PC-3 (cell line): Measurements from ENCODE around the gene CCDC192.

ENCODE experiments used
- CTCF ChIP-seq: fragments of 300-600 bp; sonication (generic); conservative IDR thresholded peaks from 2 replicates; pipeline ENCODE4 v1.5.1; 2017; ENCODE audit warnings: antibody characterized with exemption, low read depth, mild to moderate bottlenecking, low read length
- EZH2 ChIP-seq: fragments of 300-600 bp; sonication (generic); IDR thresholded peaks from one replicate; pipeline ENCODE4 v1.6.1; 2017; ENCODE audit warnings: antibody characterized with exemption, mild to moderate bottlenecking, low read length; ENCODE audit not compliant: unreplicated experiment

GRCh38 chr5:127799293-127799905 is 96.2 kb downstream of the CCDC192 start:
- TF ChIP-seq CTCF (no peak), EZH2 (no peak)
